Measurements from ENCODE around the gene PTGDS.

DNA sequence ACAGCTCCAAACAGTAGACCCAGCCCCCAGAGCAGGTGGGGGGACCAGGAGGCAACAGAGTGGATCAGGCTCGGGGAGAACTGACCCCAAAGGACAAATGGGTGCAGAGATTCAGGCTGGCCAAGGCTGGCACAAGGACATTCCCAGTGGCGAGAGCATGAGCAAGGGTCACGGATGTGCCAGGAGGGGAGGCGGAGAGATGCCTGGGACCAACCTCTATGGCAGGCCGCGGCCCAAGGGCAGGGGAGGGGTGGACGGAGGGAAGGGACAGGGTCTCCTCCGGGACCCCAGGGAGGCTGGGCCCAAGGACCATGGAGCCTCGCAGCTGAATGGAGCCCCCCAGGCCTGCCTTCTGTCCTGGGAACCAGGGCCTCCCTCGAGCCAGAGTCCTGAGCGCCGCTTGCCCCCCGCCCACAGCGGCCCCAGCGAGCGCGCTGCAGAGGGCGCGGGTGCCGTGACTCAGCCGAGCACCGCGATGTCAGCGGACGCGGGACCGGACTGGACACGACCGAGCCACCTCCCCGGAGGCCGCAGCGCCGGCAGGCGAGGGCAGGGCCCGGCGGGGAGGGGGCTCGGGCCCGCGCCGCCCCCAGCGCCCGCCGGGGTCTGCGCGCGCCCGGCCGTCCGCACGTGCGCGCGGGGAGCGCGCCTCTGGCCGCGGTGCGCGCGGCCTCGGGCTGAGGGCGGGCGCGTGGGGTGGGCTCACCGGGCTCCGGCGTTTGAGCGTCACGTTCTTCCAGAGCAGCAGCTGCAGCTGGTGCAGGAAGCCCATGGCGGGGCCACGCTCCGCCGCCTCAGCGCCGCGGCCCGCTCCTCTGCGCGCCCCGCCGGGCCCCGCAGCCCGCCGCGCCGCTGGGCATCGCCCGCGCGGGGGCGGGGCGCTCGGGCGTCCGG, 50.3 kb downstream of the PTGDS start, which contains the start of gene ABCA2:
- TF ChIP-seq, protein P1, sequence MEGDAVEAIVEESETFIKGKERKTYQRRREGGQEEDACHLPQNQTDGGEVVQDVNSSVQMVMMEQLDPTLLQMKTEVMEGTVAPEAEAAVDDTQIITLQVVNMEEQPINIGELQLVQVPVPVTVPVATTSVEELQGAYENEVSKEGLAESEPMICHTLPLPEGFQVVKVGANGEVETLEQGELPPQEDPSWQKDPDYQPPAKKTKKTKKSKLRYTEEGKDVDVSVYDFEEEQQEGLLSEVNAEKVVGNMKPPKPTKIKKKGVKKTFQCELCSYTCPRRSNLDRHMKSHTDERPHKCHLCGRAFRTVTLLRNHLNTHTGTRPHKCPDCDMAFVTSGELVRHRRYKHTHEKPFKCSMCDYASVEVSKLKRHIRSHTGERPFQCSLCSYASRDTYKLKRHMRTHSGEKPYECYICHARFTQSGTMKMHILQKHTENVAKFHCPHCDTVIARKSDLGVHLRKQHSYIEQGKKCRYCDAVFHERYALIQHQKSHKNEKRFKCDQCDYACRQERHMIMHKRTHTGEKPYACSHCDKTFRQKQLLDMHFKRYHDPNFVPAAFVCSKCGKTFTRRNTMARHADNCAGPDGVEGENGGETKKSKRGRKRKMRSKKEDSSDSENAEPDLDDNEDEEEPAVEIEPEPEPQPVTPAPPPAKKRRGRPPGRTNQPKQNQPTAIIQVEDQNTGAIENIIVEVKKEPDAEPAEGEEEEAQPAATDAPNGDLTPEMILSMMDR (IDR thresholded peaks at IDR 0.05; ENCODE audit: insufficient read depth, low read depth, low read length) = no peak
- TF ChIP-seq EZH2 (IDR thresholded peaks at IDR 0.05; ENCODE audit: insufficient read depth, low read length) = peak; percentile 32
